ENCODE results near the gene PLAC8L1.

PLAC8L1 gene

GRCh38 chr5:146124580-146124979 is 19.2 kb upstream of the PLAC8L1 start:
- TF ChIP-seq TAF1 (IDR thresholded peaks at IDR 0.05; ENCODE audit: borderline replicate concordance, insufficient read depth, low read length), result no peak

- TF ChIP-seq SIN3A (IDR thresholded peaks at IDR 0.05; ENCODE audit: borderline replicate concordance, insufficient read depth, low read length) (no peak), TAF1 (IDR thresholded peaks at IDR 0.05; ENCODE audit: borderline replicate concordance, insufficient read depth, low read length) (no peak), REST (IDR thresholded peaks at IDR 0.05; ENCODE audit: insufficient read depth in 1 of 2, low read depth in 2 of 2, low read length in 2 of 2) (no peak), POLR2AphosphoS5 (IDR thresholded peaks at IDR 0.05; ENCODE audit: low read depth, low read length) (no peak), FOXP2 (optimal IDR thresholded peaks at IDR 0.05; ENCODE audit: borderline replicate concordance, extremely low read depth, extremely low read length, insufficient read depth) (no peak)
These were observed 12.9 kb upstream of the PLAC8L1 start for GRCh38 chr5:146118322-146118721.

GRCh38 chr5:146116361-146116760 is 11.0 kb upstream of the PLAC8L1 start:
- TF ChIP-seq FOXP2 (optimal IDR thresholded peaks at IDR 0.05; ENCODE audit: borderline replicate concordance, extremely low read depth, extremely low read length, insufficient read depth) (no peak), SIN3A (IDR thresholded peaks at IDR 0.05; ENCODE audit: borderline replicate concordance, insufficient read depth, low read length) (no peak), REST (IDR thresholded peaks at IDR 0.05; ENCODE audit: insufficient read depth in 1 of 2, low read depth in 2 of 2, low read length in 2 of 2) (no peak), POLR2AphosphoS5 (IDR thresholded peaks at IDR 0.05; ENCODE audit: low read depth, low read length) (no peak)

- TF ChIP-seq SIN3A (IDR thresholded peaks at IDR 0.05; ENCODE audit: borderline replicate concordance, insufficient read depth, low read length) (no peak), FOXP2 (optimal IDR thresholded peaks at IDR 0.05; ENCODE audit: borderline replicate concordance, extremely low read depth, extremely low read length, insufficient read depth) (no peak), POLR2AphosphoS5 (IDR thresholded peaks at IDR 0.05; ENCODE audit: low read depth, low read length) (no peak), REST (IDR thresholded peaks at IDR 0.05; ENCODE audit: insufficient read depth in 1 of 2, low read depth in 2 of 2, low read length in 2 of 2) (no peak), TAF1 (IDR thresholded peaks at IDR 0.05; ENCODE audit: borderline replicate concordance, insufficient read depth, low read length) (no peak)
These were observed 7.1 kb upstream of the PLAC8L1 start for GRCh38 chr5:146112476-146112875.

GRCh38 chr5:146111409-146111808 is 6.0 kb upstream of the PLAC8L1 start:
- TF ChIP-seq POLR2AphosphoS5 (IDR thresholded peaks at IDR 0.05; ENCODE audit: low read depth, low read length) (no peak), REST (IDR thresholded peaks at IDR 0.05; ENCODE audit: insufficient read depth in 1 of 2, low read depth in 2 of 2, low read length in 2 of 2) (no peak), TAF1 (IDR thresholded peaks at IDR 0.05; ENCODE audit: borderline replicate concordance, insufficient read depth, low read length) (no peak), FOXP2 (optimal IDR thresholded peaks at IDR 0.05; ENCODE audit: borderline replicate concordance, extremely low read depth, extremely low read length, insufficient read depth) (no peak), SIN3A (IDR thresholded peaks at IDR 0.05; ENCODE audit: borderline replicate concordance, insufficient read depth, low read length) (no peak)

Measured in PFSK-1 (cell line).